A549 (cell line): ENCODE results near the gene SLC2A1. TPM values are rescaled to one million over a fixed set of nuclear protein-coding genes. Genes with fewer than 3 reads are reported as not detected.
A peak's percentile ranks its signal among the peaks of the same experiment; 100 is the strongest.

ENCODE experiments used
- ATAC-seq, 2 experiments: fragments of 200-7000 bp in 1 of 2; fragments of >200 bp in 1 of 2; cut with Nextera tagmentation in 1 of 2; cut with Tn5 transposase in 1 of 2; 3 replicates each; pipeline versions ENCODE4 v1.8.0 to v1.9.1; 2018 to 2020; ENCODE audit warnings: mild to moderate bottlenecking in 1 of 2, moderate library complexity in 1 of 2
- CTCF ChIA-PET: fragments of 300-600 bp; sonication (Branson Sonifier 250); formaldehyde crosslinking; extraction: SDS; loops from one replicate; lab custom pipeline; 2021; ENCODE audit warnings: antibody characterized with exemption, inconsistent platforms; lab: Yijun Ruan, JAX
- POLR2A ChIA-PET: fragments of 350-600 bp; formaldehyde crosslinking; extraction: SDS; loops from one replicate; lab custom pipeline; 2021; ENCODE audit warnings: antibody characterized with exemption, inconsistent platforms; lab: Yijun Ruan, JAX
- DNase-seq, 2 experiments: peaks; one replicate each; pipeline versions ENCODE4 v3.0.0 to v3.0.0-alpha.2; 2011 to 2016; ENCODE audit warnings: low read depth in 1 of 2, low spot score in 1 of 2
- FAIRE-seq: peaks from 2 replicates; lab custom pipeline; 2011; peaks lifted over from hg19 to GRCh38; lab: Jason Lieb, UNC
- H3K27ac ChIP-seq, 2 experiments: fragments of >200 bp; sonication (Bioruptor Twin); formaldehyde crosslinking; 3 replicates each; pipeline ENCODE4 v1.5.1; 2016 to 2017
- H3K4me1 ChIP-seq: fragments of >200 bp; sonication (Bioruptor Twin); formaldehyde crosslinking; 3 replicates; pipeline ENCODE4 v1.6.1; 2016
- H3K4me2 ChIP-seq: fragments of >200 bp; sonication (Bioruptor Twin); formaldehyde crosslinking; 3 replicates; pipeline ENCODE4 v1.6.1; 2016
- H3K4me3 ChIP-seq: fragments of >200 bp; sonication (Bioruptor Twin); formaldehyde crosslinking; 3 replicates; pipeline ENCODE4 v1.5.1; 2016
- H3K9me3 ChIP-seq: fragments of >200 bp; sonication (Bioruptor Twin); formaldehyde crosslinking; 3 replicates; pipeline ENCODE4 v1.6.1; 2016
- BCL3 ChIP-seq: fragments of >200 bp; sonication (Bioruptor Twin); formaldehyde crosslinking; IDR thresholded peaks from 3 replicates; pipeline ENCODE4 v1.6.1; 2016
- BHLHE40 ChIP-seq: IDR thresholded peaks from 2 replicates; pipeline ENCODE4 v1.6.1; 2012; ENCODE audit warnings: low read depth, low read length, inconsistent platforms
- EHF ChIP-seq: fragments of 250-450 bp; sonication (Bioruptor Pico); IDR thresholded peaks from 2 replicates; pipeline ENCODE4 v1.5.0; 2020; ENCODE audit warnings: mild to moderate bottlenecking
- FOSB ChIP-seq: fragments of 250-450 bp; sonication (Bioruptor Pico); IDR thresholded peaks from 2 replicates; pipeline ENCODE4 v1.5.0; 2020; ENCODE audit warnings: mild to moderate bottlenecking, moderate library complexity
- GATA3 ChIP-seq: IDR thresholded peaks from 2 replicates; pipeline ENCODE4 v1.6.1; 2012; ENCODE audit warnings: borderline replicate concordance
- HDAC2 ChIP-seq: fragments of 200-600 bp; sonication (generic); IDR thresholded peaks from 2 replicates; pipeline ENCODE4 v1.6.1; 2016
- HES2 ChIP-seq: fragments of >200 bp; sonication (Bioruptor Twin); formaldehyde crosslinking; IDR thresholded peaks from 2 replicates; pipeline ENCODE4 v1.6.1; 2016
- HOXB13 ChIP-seq: fragments of 250-450 bp; sonication (Bioruptor Pico); IDR thresholded peaks from 2 replicates; pipeline ENCODE4 v1.5.0; 2020; ENCODE audit warnings: low read depth, mild to moderate bottlenecking, moderate library complexity
- HOXB5 ChIP-seq: fragments of 250-450 bp; sonication (Bioruptor Pico); IDR thresholded peaks from 2 replicates; pipeline ENCODE4 v1.5.0; 2020; ENCODE audit warnings: mild to moderate bottlenecking, moderate library complexity
- JUN ChIP-seq, 2 experiments: fragments of >200 bp; sonication (Bioruptor Twin); formaldehyde crosslinking; IDR thresholded peaks; 2 replicates in 1 of 2; 3 replicates in 1 of 2; pipeline ENCODE4 v1.6.1; 2016 to 2017
- JUNB ChIP-seq: fragments of >200 bp; sonication (Bioruptor Twin); formaldehyde crosslinking; IDR thresholded peaks from 2 replicates; pipeline ENCODE4 v1.6.1; 2016
- KDM1A ChIP-seq: fragments of 200-600 bp; sonication (generic); IDR thresholded peaks from 2 replicates; pipeline ENCODE4 v1.6.1; 2016; ENCODE audit warnings: low read depth, mild to moderate bottlenecking
- KDM5A ChIP-seq: fragments of 200-600 bp; sonication (generic); IDR thresholded peaks from 2 replicates; pipeline ENCODE4 v1.6.1; 2016; ENCODE audit warnings: antibody characterized with exemption, mild to moderate bottlenecking
- MAZ ChIP-seq: fragments of 150-350 bp; IDR thresholded peaks from 2 replicates; pipeline ENCODE4 v1.6.1; 2014; ENCODE audit warnings: antibody characterized with exemption, low read depth, low read length, borderline replicate concordance
- NPAS2 ChIP-seq: fragments of 250-450 bp; sonication (Bioruptor Pico); IDR thresholded peaks from 2 replicates; pipeline ENCODE4 v1.8.0; 2022; ENCODE audit warnings: mild to moderate bottlenecking, moderate library complexity, borderline replicate concordance
- NR3C1 ChIP-seq: fragments of >200 bp; sonication (Bioruptor Twin); formaldehyde crosslinking; IDR thresholded peaks from 3 replicates; pipeline ENCODE4 v1.6.1; 2017
- POLR2A ChIP-seq: IDR thresholded peaks from 2 replicates; pipeline ENCODE4 v1.6.1; 2012; ENCODE audit warnings: mild to moderate bottlenecking, low read length
- RFX5 ChIP-seq: fragments of 450-650 bp; IDR thresholded peaks from 2 replicates; pipeline ENCODE4 v1.7.1; 2014; ENCODE audit warnings: antibody characterized with exemption, mild to moderate bottlenecking, moderate library complexity
- SMC3 ChIP-seq: fragments of >200 bp; sonication (Bioruptor Twin); formaldehyde crosslinking; IDR thresholded peaks from 3 replicates; pipeline ENCODE4 v1.6.1; 2018; ENCODE audit warnings: inconsistent platforms
- ZC3H11A ChIP-seq: fragments of 450-650 bp; IDR thresholded peaks from 2 replicates; pipeline ENCODE4 v1.6.1; 2014; ENCODE audit warnings: antibody characterized with exemption, mild to moderate bottlenecking
- WGBS: methylation state at CpG from one replicate; pipeline ENCODE4 v1.1.6; 2017; ENCODE audit errors: missing lambda C conversion rate; 5-methylcytosine and 5-hydroxymethylcytosine counted together
- polyA plus RNA-seq, 4 experiments: library from polyadenylated mRNA; depleted of rRNA in 3 of 4; stranded (reverse); fragments of >200 nt; fragmentation: RNase III in 1 of 4; extraction: RNeasy Plus Mini Kit Qiagen cat#74134 plus additional on column Dnase treatment in 1 of 4; gene quantifications; 2 replicates in 3 of 4; 3 replicates in 1 of 4; pipeline ENCODE4 v1.2.3, GENCODE V29; 2011 to 2017
- TF ChIP-seq, protein P1 (sequence below): fragments of 250-450 bp; sonication (Bioruptor Pico); IDR thresholded peaks from 2 replicates; pipeline ENCODE4 v1.5.0; 2021; ENCODE audit warnings: mild to moderate bottlenecking, moderate library complexity, borderline replicate concordance
- TF ChIP-seq, protein P2 (sequence below): fragments of 450-650 bp; IDR thresholded peaks from 2 replicates; pipeline ENCODE4 v1.6.1; 2014; ENCODE audit warnings: antibody characterized with exemption
- TF ChIP-seq, protein P3 (sequence below): IDR thresholded peaks from 2 replicates; pipeline ENCODE4 v1.6.1; 2012
- TF ChIP-seq, protein P4 (sequence below): fragments of 150-350 bp; IDR thresholded peaks from 2 replicates; pipeline ENCODE4 v1.6.1; 2014; ENCODE audit warnings: low read depth, mild to moderate bottlenecking, low read length
- TF ChIP-seq, protein P5 (sequence below): IDR thresholded peaks from 2 replicates; pipeline ENCODE4 v1.6.1; 2012; ENCODE audit warnings: low read depth, borderline replicate concordance

SLC2A1 gene
- polyA plus RNA-seq, 2 of the 4 experiments (the other 2 are of a cell fraction), result 106 to 124 TPM

- CTCF ChIA-PET, result interaction anchor here (1.3 to 3.7 kb wide), 6 partner anchors 8 to 122 kb away, joined by 3 to 18 read pairs (median 4); no protein-coding TSS in a partner anchor
- ATAC-seq (peak; percentile 15 to 16; a peak in 4 of 6 replicates), DNase-seq (peak in 1 of 2 experiments; percentile 2), FAIRE-seq (no peak)
- WGBS, result 74% methylated on average over 5 of the region's 11 CpGs
- Histone ChIP-seq H3K4me2 (peak overlapping the region; percentile 93), H3K4me1 (peaks cover 85% of the 10 kb centered on the region), H3K9me3 (no peaks in the 10 kb centered on the region), H3K27ac (peak overlapping the region; percentile 48 to 75; a peak in 5 of 6 replicates), H3K4me3 (no peak overlapping the region)
- TF ChIP-seq BHLHE40 (no peak), NR3C1 (no peak), FOSB (no peak), HES2 (no peak), KDM5A (no peak)
- TF ChIP-seq, protein P1, sequence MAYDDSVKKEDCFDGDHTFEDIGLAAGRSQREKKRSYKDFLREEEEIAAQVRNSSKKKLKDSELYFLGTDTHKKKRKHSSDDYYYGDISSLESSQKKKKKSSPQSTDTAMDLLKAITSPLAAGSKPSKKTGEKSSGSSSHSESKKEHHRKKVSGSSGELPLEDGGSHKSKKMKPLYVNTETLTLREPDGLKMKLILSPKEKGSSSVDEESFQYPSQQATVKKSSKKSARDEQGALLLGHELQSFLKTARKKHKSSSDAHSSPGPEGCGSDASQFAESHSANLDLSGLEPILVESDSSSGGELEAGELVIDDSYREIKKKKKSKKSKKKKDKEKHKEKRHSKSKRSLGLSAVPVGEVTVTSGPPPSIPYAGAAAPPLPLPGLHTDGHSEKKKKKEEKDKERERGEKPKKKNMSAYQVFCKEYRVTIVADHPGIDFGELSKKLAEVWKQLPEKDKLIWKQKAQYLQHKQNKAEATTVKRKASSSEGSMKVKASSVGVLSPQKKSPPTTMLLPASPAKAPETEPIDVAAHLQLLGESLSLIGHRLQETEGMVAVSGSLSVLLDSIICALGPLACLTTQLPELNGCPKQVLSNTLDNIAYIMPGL (CRISPR knock-in tag), result no peak
- TF ChIP-seq, protein P2, sequence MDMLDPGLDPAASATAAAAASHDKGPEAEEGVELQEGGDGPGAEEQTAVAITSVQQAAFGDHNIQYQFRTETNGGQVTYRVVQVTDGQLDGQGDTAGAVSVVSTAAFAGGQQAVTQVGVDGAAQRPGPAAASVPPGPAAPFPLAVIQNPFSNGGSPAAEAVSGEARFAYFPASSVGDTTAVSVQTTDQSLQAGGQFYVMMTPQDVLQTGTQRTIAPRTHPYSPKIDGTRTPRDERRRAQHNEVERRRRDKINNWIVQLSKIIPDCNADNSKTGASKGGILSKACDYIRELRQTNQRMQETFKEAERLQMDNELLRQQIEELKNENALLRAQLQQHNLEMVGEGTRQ, result no peak
- POLR2A ChIA-PET, result interaction anchor here (0.9 to 1.5 kb wide), 3 partner anchors 10 to 30 kb away, joined by 3 to 4 read pairs (median 3); no protein-coding TSS in a partner anchor
Measured at GRCh38 chr1:42952303-42953001, 6.2 kb downstream of the SLC2A1 start.

DNA sequence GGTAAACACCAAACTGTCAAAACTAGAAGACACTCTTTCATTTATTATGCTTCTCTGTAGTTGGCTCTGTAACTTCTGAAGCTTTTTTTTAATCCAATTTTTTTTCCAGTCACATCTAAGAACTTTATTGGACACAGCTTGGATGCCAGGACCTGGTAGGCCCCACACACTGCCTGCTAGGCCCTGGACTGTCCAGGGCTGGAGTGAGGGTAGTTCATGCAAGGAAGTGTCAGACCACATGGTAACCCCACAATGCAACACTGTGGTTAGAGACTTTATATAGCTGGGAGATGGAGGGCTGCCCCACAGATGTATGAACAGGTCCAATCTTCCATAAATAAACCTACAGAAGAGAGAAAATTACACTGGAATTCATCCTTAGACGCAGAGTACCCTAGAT lies 7.1 kb downstream of the SLC2A1 start:
- no peak overlapping the region for H3K4me3 ChIP-seq
- peak overlapping the region in 1 of 2 experiments; percentile 75; a peak in 3 of 6 replicates for H3K27ac ChIP-seq
- TF ChIP-seq BCL3 (no peak), BHLHE40 (no peak), RFX5 (no peak), HOXB5 (CRISPR knock-in tag) (no peak), SMC3 (no peak), HOXB13 (CRISPR knock-in tag) (no peak), MAZ (no peak), KDM1A (no peak), JUNB (no peak), HDAC2 (no peak), ZC3H11A (no peak), GATA3 (no peak), EHF (CRISPR knock-in tag) (no peak), POLR2A (no peak), NPAS2 (CRISPR knock-in tag) (no peak), JUN (IDR thresholded peaks at IDR 0.05) (no peak)
- TF ChIP-seq, protein P3, sequence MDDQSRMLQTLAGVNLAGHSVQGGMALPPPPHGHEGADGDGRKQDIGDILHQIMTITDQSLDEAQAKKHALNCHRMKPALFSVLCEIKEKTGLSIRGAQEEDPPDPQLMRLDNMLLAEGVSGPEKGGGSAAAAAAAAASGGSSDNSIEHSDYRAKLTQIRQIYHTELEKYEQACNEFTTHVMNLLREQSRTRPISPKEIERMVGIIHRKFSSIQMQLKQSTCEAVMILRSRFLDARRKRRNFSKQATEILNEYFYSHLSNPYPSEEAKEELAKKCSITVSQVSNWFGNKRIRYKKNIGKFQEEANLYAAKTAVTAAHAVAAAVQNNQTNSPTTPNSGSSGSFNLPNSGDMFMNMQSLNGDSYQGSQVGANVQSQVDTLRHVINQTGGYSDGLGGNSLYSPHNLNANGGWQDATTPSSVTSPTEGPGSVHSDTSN, result no peak
- TF ChIP-seq, protein P4, sequence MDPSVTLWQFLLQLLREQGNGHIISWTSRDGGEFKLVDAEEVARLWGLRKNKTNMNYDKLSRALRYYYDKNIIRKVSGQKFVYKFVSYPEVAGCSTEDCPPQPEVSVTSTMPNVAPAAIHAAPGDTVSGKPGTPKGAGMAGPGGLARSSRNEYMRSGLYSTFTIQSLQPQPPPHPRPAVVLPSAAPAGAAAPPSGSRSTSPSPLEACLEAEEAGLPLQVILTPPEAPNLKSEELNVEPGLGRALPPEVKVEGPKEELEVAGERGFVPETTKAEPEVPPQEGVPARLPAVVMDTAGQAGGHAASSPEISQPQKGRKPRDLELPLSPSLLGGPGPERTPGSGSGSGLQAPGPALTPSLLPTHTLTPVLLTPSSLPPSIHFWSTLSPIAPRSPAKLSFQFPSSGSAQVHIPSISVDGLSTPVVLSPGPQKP, result no peak
- TF ChIP-seq, protein P5, sequence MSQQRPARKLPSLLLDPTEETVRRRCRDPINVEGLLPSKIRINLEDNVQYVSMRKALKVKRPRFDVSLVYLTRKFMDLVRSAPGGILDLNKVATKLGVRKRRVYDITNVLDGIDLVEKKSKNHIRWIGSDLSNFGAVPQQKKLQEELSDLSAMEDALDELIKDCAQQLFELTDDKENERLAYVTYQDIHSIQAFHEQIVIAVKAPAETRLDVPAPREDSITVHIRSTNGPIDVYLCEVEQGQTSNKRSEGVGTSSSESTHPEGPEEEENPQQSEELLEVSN, result no peak
- H3K4me2 ChIP-seq, result no peak overlapping the region
- CTCF ChIA-PET, result interaction anchor here (1.3 to 3.7 kb wide), 5 partner anchors 10 to 122 kb away, joined by 4 to 18 read pairs (median 4); no protein-coding TSS in a partner anchor
- DNase-seq, result no peak
- FAIRE-seq, result no peak
- peaks cover 94% of the 10 kb centered on the region for H3K4me1 ChIP-seq
- H3K9me3 ChIP-seq, result no peaks in the 10 kb centered on the region
- POLR2A ChIA-PET, result interaction anchor here (0.6 kb wide), 1 partner anchor 15 kb away, joined by 3 read pairs; no protein-coding TSS in a partner anchor
- WGBS, result 100% methylated on average over 1 of the region's 1 CpG
- ATAC-seq, result no peak
